GM21390 (cell line): Measurements from ENCODE around the gene USP25.

Experiments used
- ATAC-seq: cut with Tn5 transposase; IDR thresholded peaks from one replicate; pipeline ENCODE4 v1.9.1; 2021; ENCODE audit not compliant: unreplicated experiment

The USP25 gene

GRCh38 chr21:15804247-15805005, 74.6 kb downstream of the USP25 start:
- no peak for ATAC-seq

- no peak for ATAC-seq
Measured at GRCh38 chr21:15809065-15809464, 79.3 kb downstream of the USP25 start.

- no peak for ATAC-seq
Measured at GRCh38 chr21:15809818-15810217, 80.0 kb downstream of the USP25 start.

- no peak for ATAC-seq
Measured at GRCh38 chr21:15815285-15815684, 85.5 kb downstream of the USP25 start.

GRCh38 chr21:15820327-15820726, 90.5 kb downstream of the USP25 start:
- ATAC-seq, result no peak

- ATAC-seq, result no peak
Measured at GRCh38 chr21:15820852-15821379, 91.1 kb downstream of the USP25 start.

GRCh38 chr21:15823486-15824150, 93.8 kb downstream of the USP25 start:
- no peak for ATAC-seq

- ATAC-seq, result no peak
Measured at GRCh38 chr21:15825700-15826099, 95.9 kb downstream of the USP25 start.

GRCh38 chr21:15826147-15826780, 96.5 kb downstream of the USP25 start:
- peak; percentile 69 for ATAC-seq

- ATAC-seq, result no peak
Measured at GRCh38 chr21:15826908-15827601, 97.3 kb downstream of the USP25 start.

GRCh38 chr21:15831497-15831896, 101.7 kb downstream of the USP25 start:
- ATAC-seq, result no peak

- no peak for ATAC-seq
Measured at GRCh38 chr21:15837645-15838044, 107.9 kb downstream of the USP25 start.

- ATAC-seq, result no peak
Measured at GRCh38 chr21:15839026-15839425, 109.2 kb downstream of the USP25 start.

- no peak for ATAC-seq
Measured at GRCh38 chr21:15839601-15840000, 109.8 kb downstream of the USP25 start.

GRCh38 chr21:15840406-15840805, 110.6 kb downstream of the USP25 start:
- ATAC-seq, result no peak

- ATAC-seq, result no peak
Measured at GRCh38 chr21:15841856-15842564, 112.2 kb downstream of the USP25 start.

- no peak for ATAC-seq
Measured at GRCh38 chr21:15842565-15842880, 112.7 kb downstream of the USP25 start.

- ATAC-seq, result no peak
Measured at GRCh38 chr21:15843766-15844165, 114.0 kb downstream of the USP25 start.

- no peak for ATAC-seq
Measured at GRCh38 chr21:15848634-15849560, 119.1 kb downstream of the USP25 start.

GRCh38 chr21:15849927-15850326, 120.1 kb downstream of the USP25 start:
- ATAC-seq, result no peak
